Measurements from ENCODE around the gene AMN.

GRCh38 chr14:102920273-102920997 lies 2.0 kb upstream of the AMN start:
- TF ChIP-seq, protein P1, sequence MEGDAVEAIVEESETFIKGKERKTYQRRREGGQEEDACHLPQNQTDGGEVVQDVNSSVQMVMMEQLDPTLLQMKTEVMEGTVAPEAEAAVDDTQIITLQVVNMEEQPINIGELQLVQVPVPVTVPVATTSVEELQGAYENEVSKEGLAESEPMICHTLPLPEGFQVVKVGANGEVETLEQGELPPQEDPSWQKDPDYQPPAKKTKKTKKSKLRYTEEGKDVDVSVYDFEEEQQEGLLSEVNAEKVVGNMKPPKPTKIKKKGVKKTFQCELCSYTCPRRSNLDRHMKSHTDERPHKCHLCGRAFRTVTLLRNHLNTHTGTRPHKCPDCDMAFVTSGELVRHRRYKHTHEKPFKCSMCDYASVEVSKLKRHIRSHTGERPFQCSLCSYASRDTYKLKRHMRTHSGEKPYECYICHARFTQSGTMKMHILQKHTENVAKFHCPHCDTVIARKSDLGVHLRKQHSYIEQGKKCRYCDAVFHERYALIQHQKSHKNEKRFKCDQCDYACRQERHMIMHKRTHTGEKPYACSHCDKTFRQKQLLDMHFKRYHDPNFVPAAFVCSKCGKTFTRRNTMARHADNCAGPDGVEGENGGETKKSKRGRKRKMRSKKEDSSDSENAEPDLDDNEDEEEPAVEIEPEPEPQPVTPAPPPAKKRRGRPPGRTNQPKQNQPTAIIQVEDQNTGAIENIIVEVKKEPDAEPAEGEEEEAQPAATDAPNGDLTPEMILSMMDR (IDR thresholded peaks at IDR 0.05): no peak
- no peak for TF ChIP-seq POLR2A (IDR thresholded peaks at IDR 0.05)

All from Peyer's patch (tissue), 4 donors.